Activated T-cell treated with anti-CD3 and anti-CD28 coated beads, Interleukin-2, amount 50 U/mL, for 24 hours (primary cell): ENCODE measurements around the gene ANO9.

Experiments
- DNase-seq: peaks from one replicate; pipeline ENCODE4 v3.0.0-alpha.2; 2020
- H3K27ac Mint-ChIP-seq: 2 replicates; pipeline ENCODE4 v1.8.0; 2020; ENCODE audit warnings: mild to moderate bottlenecking, mixed read lengths
- H3K27me3 Mint-ChIP-seq: 2 replicates; pipeline ENCODE4 v1.8.0; 2020; ENCODE audit warnings: mixed read lengths
- H3K36me3 Mint-ChIP-seq: 2 replicates; pipeline ENCODE4 v1.8.0; 2020; ENCODE audit warnings: low read depth, mixed read lengths
- H3K4me1 Mint-ChIP-seq: 2 replicates; pipeline ENCODE4 v1.8.0; 2020; ENCODE audit warnings: low read depth, mixed read lengths
- H3K4me3 Mint-ChIP-seq: 2 replicates; pipeline ENCODE4 v1.8.0; 2020; ENCODE audit warnings: mild to moderate bottlenecking, moderate library complexity, mixed read lengths
- H3K9me3 Mint-ChIP-seq: 2 replicates; pipeline ENCODE4 v1.8.0; 2020; ENCODE audit warnings: mixed read lengths

ANO9 gene

GRCh38 chr11:424232-424631, 17.6 kb downstream of the ANO9 start:
- Mint-ChIP-seq H3K4me1 (no peaks in the 10 kb centered on the region), H3K27ac (no peak overlapping the region)

GRCh38 chr11:422249-422656, 19.6 kb downstream of the ANO9 start:
- no peaks in the 10 kb centered on the region for H3K9me3 Mint-ChIP-seq
- H3K27me3 Mint-ChIP-seq = no peaks in the 10 kb centered on the region
- H3K4me1 Mint-ChIP-seq = peaks cover 2% of the 10 kb centered on the region
- peaks cover 12% of the 10 kb centered on the region for H3K36me3 Mint-ChIP-seq
- no peak overlapping the region for H3K27ac Mint-ChIP-seq
- peak; percentile 28 for DNase-seq
- H3K4me3 Mint-ChIP-seq = no peak overlapping the region

More at GRCh38 chr11:424232-424631, 17.6 kb downstream of the ANO9 start:
- Mint-ChIP-seq H3K27me3 (no peaks in the 10 kb centered on the region), H3K4me3 (no peak overlapping the region), H3K9me3 (no peaks in the 10 kb centered on the region), H3K36me3 (peaks cover 19% of the 10 kb centered on the region)
- DNase-seq = no peak

GRCh38 chr11:420911-421321, 20.9 kb downstream of the ANO9 start:
- Mint-ChIP-seq H3K4me1 (peaks cover 7% of the 10 kb centered on the region), H3K4me3 (no peak overlapping the region), H3K27me3 (no peaks in the 10 kb centered on the region), H3K36me3 (peaks cover 9% of the 10 kb centered on the region), H3K9me3 (no peaks in the 10 kb centered on the region), H3K27ac (no peak overlapping the region)
- peak; percentile 20 for DNase-seq

GRCh38 chr11:420054-420910, 21.5 kb downstream of the ANO9 start:
- no peaks in the 10 kb centered on the region for H3K27me3 Mint-ChIP-seq
- H3K4me1 Mint-ChIP-seq = peaks cover 13% of the 10 kb centered on the region
- DNase-seq = peak; percentile 24
- no peak overlapping the region for H3K27ac Mint-ChIP-seq
- H3K9me3 Mint-ChIP-seq = no peaks in the 10 kb centered on the region
- peaks cover 6% of the 10 kb centered on the region for H3K36me3 Mint-ChIP-seq
- no peak overlapping the region for H3K4me3 Mint-ChIP-seq

- H3K27me3 Mint-ChIP-seq = no peaks in the 10 kb centered on the region
- H3K36me3 Mint-ChIP-seq = peaks cover 1% of the 10 kb centered on the region
- peak; percentile 28 for DNase-seq
- H3K4me1 Mint-ChIP-seq = peaks cover 21% of the 10 kb centered on the region
- H3K4me3 Mint-ChIP-seq = no peak overlapping the region
- no peak overlapping the region for H3K27ac Mint-ChIP-seq
- no peaks in the 10 kb centered on the region for H3K9me3 Mint-ChIP-seq
Measured at GRCh38 chr11:419248-420005, 22.4 kb downstream of the ANO9 start.

GRCh38 chr11:418343-419247, 23.2 kb downstream of the ANO9 start:
- H3K9me3 Mint-ChIP-seq = no peaks in the 10 kb centered on the region
- H3K27me3 Mint-ChIP-seq = no peaks in the 10 kb centered on the region
- DNase-seq = peak; percentile 34
- peaks cover 24% of the 10 kb centered on the region for H3K4me1 Mint-ChIP-seq
- no peak overlapping the region for H3K27ac Mint-ChIP-seq
- H3K4me3 Mint-ChIP-seq = no peak overlapping the region
- H3K36me3 Mint-ChIP-seq = no peaks in the 10 kb centered on the region

GRCh38 chr11:417652-418342, 24.0 kb downstream of the ANO9 start:
- Mint-ChIP-seq H3K27ac (peak overlapping the region; percentile 40), H3K9me3 (no peaks in the 10 kb centered on the region), H3K36me3 (no peaks in the 10 kb centered on the region), H3K4me3 (peak overlapping the region; percentile 61), H3K27me3 (no peaks in the 10 kb centered on the region), H3K4me1 (peaks cover 30% of the 10 kb centered on the region)
- no peak for DNase-seq

- no peak overlapping the region for H3K27ac Mint-ChIP-seq
- H3K27me3 Mint-ChIP-seq = no peaks in the 10 kb centered on the region
- H3K9me3 Mint-ChIP-seq = no peaks in the 10 kb centered on the region
- peak; percentile 71 for DNase-seq
- H3K4me3 Mint-ChIP-seq = peak overlapping the region; percentile 78
- H3K36me3 Mint-ChIP-seq = no peaks in the 10 kb centered on the region
- H3K4me1 Mint-ChIP-seq = peaks cover 33% of the 10 kb centered on the region
Measured at GRCh38 chr11:416757-417621, 24.8 kb downstream of the ANO9 start.

GRCh38 chr11:416051-416756, 25.6 kb downstream of the ANO9 start:
- Mint-ChIP-seq H3K27me3 (no peaks in the 10 kb centered on the region), H3K36me3 (no peaks in the 10 kb centered on the region), H3K4me1 (peaks cover 33% of the 10 kb centered on the region), H3K9me3 (no peaks in the 10 kb centered on the region), H3K4me3 (peak overlapping the region; percentile 78), H3K27ac (peak overlapping the region; percentile 91)
- no peak for DNase-seq

- Mint-ChIP-seq H3K4me3 (peak overlapping the region; percentile 78), H3K4me1 (peaks cover 33% of the 10 kb centered on the region), H3K27me3 (no peaks in the 10 kb centered on the region), H3K27ac (peak overlapping the region; percentile 91), H3K9me3 (no peaks in the 10 kb centered on the region), H3K36me3 (no peaks in the 10 kb centered on the region)
- peak; percentile 62 for DNase-seq
Measured at GRCh38 chr11:415640-416041, 26.2 kb downstream of the ANO9 start.

GRCh38 chr11:414318-414857, 27.4 kb downstream of the ANO9 start:
- H3K4me1 Mint-ChIP-seq = peaks cover 36% of the 10 kb centered on the region
- peak overlapping the region; percentile 91 for H3K27ac Mint-ChIP-seq
- DNase-seq = no peak
- no peaks in the 10 kb centered on the region for H3K9me3 Mint-ChIP-seq
- peak overlapping the region; percentile 78 for H3K4me3 Mint-ChIP-seq
- no peaks in the 10 kb centered on the region for H3K27me3 Mint-ChIP-seq
- no peaks in the 10 kb centered on the region for H3K36me3 Mint-ChIP-seq
